Left ventricle myocardium inferior (tissue), 1 donor: Measurements from ENCODE around the gene CCR6. TPM values are rescaled to one million over a fixed set of nuclear protein-coding genes. Genes with fewer than 3 reads are reported as not detected.

Experiments
- DNase-seq: peaks from one replicate; pipeline ENCODE4 v3.0.0-alpha.2; 2020
- H3K27ac ChIP-seq: fragments of 200-600 bp; replicated peaks from 2 replicates; pipeline ENCODE4 v1.8.0; 2021
- H3K27me3 ChIP-seq: fragments of 200-600 bp; 2 replicates; pipeline ENCODE4 v1.8.0; 2021; ENCODE audit warnings: low read depth
- H3K36me3 ChIP-seq: fragments of 200-600 bp; 2 replicates; pipeline ENCODE4 v1.8.0; 2021
- H3K4me1 ChIP-seq: fragments of 200-600 bp; 2 replicates; pipeline ENCODE4 v1.8.0; 2021
- H3K4me3 ChIP-seq: fragments of 200-600 bp; 2 replicates; pipeline ENCODE4 v1.8.0; 2021; ENCODE audit warnings: mild to moderate bottlenecking, moderate library complexity
- H3K9me3 ChIP-seq: fragments of 200-600 bp; replicated peaks from 2 replicates; pipeline ENCODE4 v1.8.0; 2021
- intact Hi-C: fragments of 100-400 bp; cut with micrococcal nuclease; formaldehyde crosslinking; loops from one replicate; pipeline ENCODE4 v1.11.0; 2022
- total RNA-seq: library from RNA; stranded (reverse); fragmentation: NEBNext Ultra II Directional; extraction: Animal tissue kit (Norgen Biotek cat#: 25700); gene quantifications from one replicate; pipeline ENCODE4 v1.2.1, GENCODE V29; 2021
- TF ChIP-seq, protein P1 (sequence below): fragments of 200-600 bp; IDR thresholded peaks from 2 replicates; pipeline ENCODE4 v1.8.0; 2021; ENCODE audit warnings: antibody characterized with exemption, mild to moderate bottlenecking, borderline replicate concordance
- donor health status: DM: no; HTN: yes; CAD: no; lungs with severe emphysema.

The CCR6 gene
- total RNA-seq, 1 donor from 2014 or later = not detected

DNA sequence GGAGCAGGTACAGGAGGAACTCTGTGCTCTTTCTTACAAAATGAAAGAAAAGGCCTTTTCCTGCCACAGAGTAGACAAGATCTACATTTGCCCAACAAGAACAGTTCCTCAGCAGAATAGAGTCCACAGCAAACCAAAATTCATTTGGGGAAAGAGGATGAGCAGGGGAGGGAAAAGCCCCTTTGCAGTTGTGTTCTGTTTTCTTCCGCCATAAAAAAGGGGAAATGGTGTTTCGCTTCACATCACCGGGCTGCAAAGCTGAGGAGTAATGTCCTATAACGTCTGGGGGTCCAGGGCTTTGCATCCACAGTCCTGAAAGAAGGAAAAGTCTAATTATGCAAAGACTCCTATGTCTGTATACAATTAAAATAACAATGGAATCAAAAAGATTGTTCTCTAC is 35.0 kb downstream of the CCR6 start, which contains the start of gene GPR31:
Gene GPR31 (minus strand): TSS at position 118 of the 400 bp plus-strand sequence. CDS start 149 bp downstream, outside the sequence.
- TF ChIP-seq, protein P1, sequence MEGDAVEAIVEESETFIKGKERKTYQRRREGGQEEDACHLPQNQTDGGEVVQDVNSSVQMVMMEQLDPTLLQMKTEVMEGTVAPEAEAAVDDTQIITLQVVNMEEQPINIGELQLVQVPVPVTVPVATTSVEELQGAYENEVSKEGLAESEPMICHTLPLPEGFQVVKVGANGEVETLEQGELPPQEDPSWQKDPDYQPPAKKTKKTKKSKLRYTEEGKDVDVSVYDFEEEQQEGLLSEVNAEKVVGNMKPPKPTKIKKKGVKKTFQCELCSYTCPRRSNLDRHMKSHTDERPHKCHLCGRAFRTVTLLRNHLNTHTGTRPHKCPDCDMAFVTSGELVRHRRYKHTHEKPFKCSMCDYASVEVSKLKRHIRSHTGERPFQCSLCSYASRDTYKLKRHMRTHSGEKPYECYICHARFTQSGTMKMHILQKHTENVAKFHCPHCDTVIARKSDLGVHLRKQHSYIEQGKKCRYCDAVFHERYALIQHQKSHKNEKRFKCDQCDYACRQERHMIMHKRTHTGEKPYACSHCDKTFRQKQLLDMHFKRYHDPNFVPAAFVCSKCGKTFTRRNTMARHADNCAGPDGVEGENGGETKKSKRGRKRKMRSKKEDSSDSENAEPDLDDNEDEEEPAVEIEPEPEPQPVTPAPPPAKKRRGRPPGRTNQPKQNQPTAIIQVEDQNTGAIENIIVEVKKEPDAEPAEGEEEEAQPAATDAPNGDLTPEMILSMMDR = no peak
- Histone ChIP-seq H3K4me3 (no peak within 1 kb of the TSS), H3K27me3 (peaks cover 61% of the 10 kb centered on the region), H3K4me1 (no peaks in the 10 kb centered on the region), H3K36me3 (no peaks in the 10 kb centered on the region), H3K9me3 (no peaks in the 10 kb centered on the region), H3K27ac (no peak within 1 kb of the TSS)
- intact Hi-C loops = no loop called here
- no peak for DNase-seq

DNA sequence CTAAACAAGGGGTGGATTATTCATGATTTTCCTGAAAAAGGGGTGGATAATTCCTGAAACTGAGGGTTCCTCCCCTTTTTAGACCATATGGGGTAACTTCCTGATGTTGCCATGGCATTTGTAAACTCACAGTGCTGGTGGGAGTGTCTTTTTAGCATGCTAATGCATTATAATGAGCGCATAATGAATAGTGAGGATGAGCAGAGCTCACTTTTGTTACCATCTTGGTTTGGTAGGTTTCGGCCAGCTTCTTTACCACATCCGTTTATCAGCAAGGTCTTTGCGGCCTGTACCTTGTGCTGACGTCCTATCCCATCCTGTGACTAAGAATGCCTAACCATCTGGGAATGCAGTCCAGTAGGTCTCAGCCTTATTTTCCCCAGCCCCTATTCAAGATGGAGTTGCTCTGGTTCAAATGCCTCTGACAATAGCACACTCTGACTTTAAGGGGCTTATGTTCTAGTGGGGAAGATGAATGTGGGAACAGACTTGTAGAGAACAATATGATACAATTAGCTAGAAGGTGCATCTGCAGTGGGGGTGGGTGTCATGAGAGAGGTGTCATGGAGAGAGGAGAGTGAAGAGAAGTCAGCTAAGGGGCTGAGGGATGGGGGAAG is 39.1 kb downstream of the CCR6 start:
- peaks cover 76% of the 10 kb centered on the region for H3K27me3 ChIP-seq
- intact Hi-C loops = no loop called here
- no peak for DNase-seq
- H3K9me3 ChIP-seq = no peaks in the 10 kb centered on the region
- TF ChIP-seq, protein P1 = no peak
- no peak overlapping the region for H3K4me3 ChIP-seq
- no peak overlapping the region for H3K27ac ChIP-seq
- no peaks in the 10 kb centered on the region for H3K4me1 ChIP-seq
- H3K36me3 ChIP-seq = no peaks in the 10 kb centered on the region

DNA sequence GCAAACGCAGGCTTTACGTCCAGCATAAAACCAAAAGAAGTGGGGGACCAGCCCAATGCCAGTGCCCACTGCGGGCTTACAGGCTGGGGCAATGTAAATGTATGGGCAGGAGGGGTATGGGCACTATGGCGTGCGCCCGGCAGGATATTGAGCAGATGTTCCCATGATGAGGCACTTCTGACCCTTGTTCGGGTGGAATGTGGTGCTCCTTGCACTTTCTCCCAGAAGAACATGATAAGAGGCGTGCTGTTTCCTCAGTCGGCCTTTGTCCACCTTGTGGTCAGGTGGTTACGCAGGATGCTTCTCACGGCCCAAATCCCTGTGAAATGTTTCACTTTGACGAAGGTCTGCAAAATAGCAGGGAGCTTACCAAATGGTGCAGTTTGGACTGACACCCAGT is 39.7 kb downstream of the CCR6 start:
- intact Hi-C loops = no loop called here
- TF ChIP-seq, protein P1 = no peak

GRCh38 chr6:167163476-167164011 is 40.6 kb downstream of the CCR6 start:
- H3K27me3 ChIP-seq = peaks cover 72% of the 10 kb centered on the region
- H3K36me3 ChIP-seq = no peaks in the 10 kb centered on the region
- intact Hi-C loops = no loop called here
- TF ChIP-seq, protein P1 = no peak
- H3K4me3 ChIP-seq = no peak overlapping the region
- H3K4me1 ChIP-seq = no peaks in the 10 kb centered on the region
- no peak for DNase-seq
- H3K27ac ChIP-seq = no peak overlapping the region
- H3K9me3 ChIP-seq = no peaks in the 10 kb centered on the region

More for the DNA sequence above, 39.7 kb downstream of the CCR6 start:
- Histone ChIP-seq H3K4me3 (no peak overlapping the region), H3K27me3 (peaks cover 74% of the 10 kb centered on the region), H3K9me3 (no peaks in the 10 kb centered on the region), H3K36me3 (no peaks in the 10 kb centered on the region), H3K27ac (no peak overlapping the region), H3K4me1 (no peaks in the 10 kb centered on the region)
- no peak for DNase-seq

GRCh38 chr6:167164261-167164660 is 41.4 kb downstream of the CCR6 start:
- Histone ChIP-seq H3K4me3 (no peak overlapping the region), H3K36me3 (no peaks in the 10 kb centered on the region), H3K27ac (no peak overlapping the region), H3K27me3 (peaks cover 72% of the 10 kb centered on the region), H3K4me1 (no peaks in the 10 kb centered on the region), H3K9me3 (no peaks in the 10 kb centered on the region)
- intact Hi-C loops = no loop called here
- DNase-seq = no peak
- TF ChIP-seq, protein P1 = no peak
